ENCODE results near the gene BRD9. TPM values are rescaled to one million over a fixed set of nuclear protein-coding genes. Genes with fewer than 3 reads are reported as not detected.

Gene BRD9
- total and polyA plus RNA-seq, 2 of the 13 experiments (the other 11 are each of a cell fraction or from before 2014, with no cell fraction given), result 5.2 to 22.9 TPM

- TF ChIP-seq ZNF710 (CRISPR knock-in tag; IDR thresholded peaks at IDR 0.05; ENCODE audit: borderline replicate concordance) (no peak), EED (CRISPR knock-in tag; IDR thresholded peaks at IDR 0.05) (no peak), ZNF484 (CRISPR knock-in tag; IDR thresholded peaks at IDR 0.05; ENCODE audit: borderline replicate concordance, low read depth) (no peak), RARG (CRISPR knock-in tag; IDR thresholded peaks at IDR 0.05; ENCODE audit: low read depth) (no peak)
These were observed 3.4 kb downstream of the BRD9 start (continued) for GRCh38 chr5:889075-889710.

GRCh38 chr5:888638-889035 lies 4.0 kb downstream of the BRD9 start:
- Histone ChIP-seq H3K36me3 (replicated peaks in 1 of 2; ENCODE audit: control insufficient read depth in 1 of 2, insufficient read depth in 2 of 2, low read length in 2 of 2) (peaks cover 25 to 68% of the 10 kb centered on the region in 2 experiments), H4K20me1 (ENCODE audit: insufficient read depth, low read length) (0 out of 2 replicates have a peak, but pooled peaks cover 2% of the 10 kb centered on the region), H3K27ac (ENCODE audit: extremely low read length, insufficient read depth, low read length) (no peak overlapping the region), H3K27me3 (ENCODE audit: control insufficient read depth in 1 of 2, insufficient read depth in 2 of 2, low read length in 2 of 2) (no peaks in the 10 kb centered on the region), H3K79me2 (ENCODE audit: insufficient read depth, low read length) (peaks cover 37% of the 10 kb centered on the region), H2AFZ (ENCODE audit: low read length) (no peak overlapping the region), H3K4me2 (ENCODE audit: low read depth, low read length) (no peak overlapping the region), H3K9me3 (ENCODE audit: low read length) (no peaks in the 10 kb centered on the region), H3K9ac (ENCODE audit: insufficient read depth, low read depth, low read length) (no peak overlapping the region), H3K4me1 (ENCODE audit: insufficient read depth, low read length) (peaks cover 18% of the 10 kb centered on the region), H3K4me3 (replicated peaks in 1 of 3; ENCODE audit: insufficient read depth in 1 of 3, low read depth in 2 of 3, low read length in 3 of 3) (no peak overlapping the region)
- POLR2A ChIA-PET, result no interaction called here
- in situ Hi-C loops (cut with HindIII; ENCODE audit: extremely low pct_ligation_motif_present, low pct_unique_long_range_greater_than_20kb), result no loop called here
- 96% methylated on average over 11 of the region's 11 CpGs for WGBS (ENCODE audit: low lambda C conversion rate)
- no peak for FAIRE-seq
- DNase-seq (ENCODE audit: low spot score), result no peak
- BruUV-seq (replicated peaks), result no TSS peak
- intact Hi-C loops (cut with micrococcal nuclease; ENCODE audit: unreplicated experiment), result no loop called here
- no peak for ATAC-seq
- CTCF ChIA-PET (ENCODE audit: low intra/inter-chr PET ratio, low total read pairs), result no interaction called here
- TF ChIP-seq ZNF749 (CRISPR knock-in tag; IDR thresholded peaks at IDR 0.05; ENCODE audit: borderline replicate concordance), result no peak
- no peak for TF ChIP-seq NKX3-1 (CRISPR knock-in tag; IDR thresholded peaks at IDR 0.05)
- TF ChIP-seq RFX5 (IDR thresholded peaks at IDR 0.05; ENCODE audit: low read depth, low read length), result no peak
- TF ChIP-seq IRF2 (CRISPR knock-in tag; IDR thresholded peaks at IDR 0.05), result no peak
- TF ChIP-seq ZBTB25 (CRISPR knock-in tag; IDR thresholded peaks at IDR 0.05), result no peak
- TF ChIP-seq AHDC1 (CRISPR knock-in tag; IDR thresholded peaks at IDR 0.05; ENCODE audit: borderline replicate concordance), result no peak
- no peak for TF ChIP-seq SIX4 (CRISPR knock-in tag; IDR thresholded peaks at IDR 0.05)
- TF ChIP-seq ZNF589 (CRISPR knock-in tag; conservative IDR thresholded peaks at IDR 0.05), result no peak
- TF ChIP-seq ADNP (CRISPR knock-in tag; IDR thresholded peaks at IDR 0.05), result no peak

Data from HepG2 (cell line).